ENCODE data around the gene ZNF639.

ZNF639 gene

DNA sequence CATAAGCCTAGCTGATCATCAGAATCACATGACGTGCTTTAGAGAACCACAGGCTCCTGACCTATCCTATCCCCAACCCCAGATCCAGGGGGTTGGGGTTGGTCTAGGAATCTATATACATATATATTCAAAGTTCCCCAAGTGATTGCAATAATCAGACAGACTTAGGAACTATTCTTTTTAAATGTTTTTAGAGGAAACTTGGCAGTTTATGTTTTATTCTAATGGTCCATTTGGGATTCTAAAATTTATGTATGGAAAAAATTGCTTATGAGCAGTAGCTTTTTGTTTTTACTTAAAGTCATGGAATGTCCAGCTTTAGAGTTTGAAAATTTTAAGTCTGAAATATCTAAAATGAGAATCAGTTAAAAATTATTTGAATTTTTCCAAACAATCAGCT lies 46.8 kb downstream of the ZNF639 start:
- TF ChIP-seq POLR2AphosphoS5 (IDR thresholded peaks at IDR 0.05; ENCODE audit: low read depth, low read length) (no peak), FOXP2 (optimal IDR thresholded peaks at IDR 0.05; ENCODE audit: borderline replicate concordance, extremely low read depth, extremely low read length, insufficient read depth) (no peak)

DNA sequence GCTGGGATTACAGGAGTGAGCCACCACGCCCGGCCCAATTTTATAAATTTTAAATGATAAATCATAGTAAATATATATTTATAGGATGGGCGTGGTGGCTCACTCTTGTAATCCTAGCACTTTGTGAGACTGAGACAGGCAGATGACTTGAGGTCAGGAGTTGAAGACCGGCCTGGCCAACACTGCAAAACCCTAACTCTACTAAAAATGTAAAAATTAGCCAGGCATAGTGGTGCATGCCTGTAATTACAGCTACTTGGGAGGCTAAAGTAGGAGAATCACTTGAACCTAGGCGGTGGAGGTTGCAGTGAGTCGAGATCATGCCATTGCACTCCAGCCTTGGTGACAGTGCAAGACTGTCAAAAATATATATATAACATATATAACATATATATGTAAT lies 51.1 kb downstream of the ZNF639 start:
- TF ChIP-seq TAF1 (IDR thresholded peaks at IDR 0.05; ENCODE audit: borderline replicate concordance, insufficient read depth, low read length), result no peak
- no peak for TF ChIP-seq FOXP2 (optimal IDR thresholded peaks at IDR 0.05; ENCODE audit: borderline replicate concordance, extremely low read depth, extremely low read length, insufficient read depth)
- no peak for TF ChIP-seq POLR2AphosphoS5 (IDR thresholded peaks at IDR 0.05; ENCODE audit: low read depth, low read length)
- TF ChIP-seq SIN3A (IDR thresholded peaks at IDR 0.05; ENCODE audit: borderline replicate concordance, insufficient read depth, low read length), result no peak
- TF ChIP-seq REST (IDR thresholded peaks at IDR 0.05; ENCODE audit: insufficient read depth in 1 of 2, low read depth in 2 of 2, low read length in 2 of 2), result no peak

- TF ChIP-seq FOXP2 (optimal IDR thresholded peaks at IDR 0.05; ENCODE audit: borderline replicate concordance, extremely low read depth, extremely low read length, insufficient read depth), result no peak
- TF ChIP-seq REST (IDR thresholded peaks at IDR 0.05; ENCODE audit: insufficient read depth in 1 of 2, low read depth in 2 of 2, low read length in 2 of 2), result no peak
- TF ChIP-seq SIN3A (IDR thresholded peaks at IDR 0.05; ENCODE audit: borderline replicate concordance, insufficient read depth, low read length), result no peak
- TF ChIP-seq POLR2AphosphoS5 (IDR thresholded peaks at IDR 0.05; ENCODE audit: low read depth, low read length), result no peak
- no peak for TF ChIP-seq TAF1 (IDR thresholded peaks at IDR 0.05; ENCODE audit: borderline replicate concordance, insufficient read depth, low read length)
Observed at GRCh38 chr3:179375091-179375999, 52.5 kb downstream of the ZNF639 start.

GRCh38 chr3:179376474-179376873 lies 53.6 kb downstream of the ZNF639 start:
- TF ChIP-seq TAF1 (IDR thresholded peaks at IDR 0.05; ENCODE audit: borderline replicate concordance, insufficient read depth, low read length) (no peak), SIN3A (IDR thresholded peaks at IDR 0.05; ENCODE audit: borderline replicate concordance, insufficient read depth, low read length) (no peak), FOXP2 (optimal IDR thresholded peaks at IDR 0.05; ENCODE audit: borderline replicate concordance, extremely low read depth, extremely low read length, insufficient read depth) (no peak), REST (IDR thresholded peaks at IDR 0.05; ENCODE audit: insufficient read depth in 1 of 2, low read depth in 2 of 2, low read length in 2 of 2) (no peak), POLR2AphosphoS5 (IDR thresholded peaks at IDR 0.05; ENCODE audit: low read depth, low read length) (no peak)

All from PFSK-1 (cell line).